RWPE1 (cell line): ENCODE measurements around the gene SNRPD2.

Experiments used
- CTCF ChIA-PET: fragments of 350-600 bp; sonication (Branson Sonifier 250); formaldehyde crosslinking; extraction: SDS; loops from one replicate; lab custom pipeline; 2021; lab: Yijun Ruan, JAX
- POLR2A ChIA-PET: fragments of 400-600 bp; formaldehyde crosslinking; extraction: SDS; loops from one replicate; lab custom pipeline; 2020; ENCODE audit warnings: antibody characterized with exemption; ENCODE audit not compliant: low non-redundant PET; lab: Yijun Ruan, JAX
- DNase-seq: peaks from one replicate; pipeline ENCODE4 v3.0.0; 2012; ENCODE audit warnings: low spot score
- H3K27ac ChIP-seq: fragments of 450-650 bp; 2 replicates; pipeline ENCODE4 v1.5.1; 2017
- CTCF ChIP-seq: fragments of 450-650 bp; conservative IDR thresholded peaks from 2 replicates; pipeline ENCODE4 v1.5.1; 2017; ENCODE audit warnings: low read depth, mild to moderate bottlenecking

The SNRPD2 gene

GRCh38 chr19:45712699-45713067, 20.9 kb upstream of the SNRPD2 start:
- no peak for TF ChIP-seq CTCF
- ChIA-PET CTCF (no interaction called here), POLR2A (no interaction called here)
- peak overlapping the region; percentile 20; the same call in 1 of the 2 replicates for H3K27ac ChIP-seq
- no peak for DNase-seq

GRCh38 chr19:45711851-45712698, 20.3 kb upstream of the SNRPD2 start:
- 0 out of 2 replicates have a peak overlapping the region, but pooled peaks have one; percentile 20 for H3K27ac ChIP-seq
- TF ChIP-seq CTCF: no peak
- no peak for DNase-seq
- ChIA-PET POLR2A (no interaction called here), CTCF (interaction anchor here (2.9 kb wide), 1 partner anchor 18 kb away, joined by 13 read pairs; no protein-coding TSS in a partner anchor)

GRCh38 chr19:45710356-45711130, 18.8 kb upstream of the SNRPD2 start:
- no peak overlapping the region for H3K27ac ChIP-seq
- DNase-seq: no peak
- ChIA-PET CTCF (interaction anchor here (2.9 kb wide), 1 partner anchor 17 kb away, joined by 13 read pairs; no protein-coding TSS in a partner anchor), POLR2A (interaction anchor here (0.6 kb wide), 2 partner anchors 23 to 360 kb away, joined by 4 to 5 read pairs; partner anchors contain the start of gene MEIOSIN)
- no peak for TF ChIP-seq CTCF

GRCh38 chr19:45705710-45706415, 14.1 kb upstream of the SNRPD2 start:
- peak overlapping the region; percentile 42 for H3K27ac ChIP-seq
- TF ChIP-seq CTCF: no peak
- no peak for DNase-seq
- CTCF ChIA-PET: interaction anchor here (3.1 to 3.4 kb wide), 2 partner anchors 12 to 14 kb away, joined by 10 to 11 read pairs; partner anchors contain the start of genes QPCTL and SNRPD2
- POLR2A ChIA-PET: no interaction called here

- POLR2A ChIA-PET: no interaction called here
- CTCF ChIA-PET: no interaction called here
- no peak for TF ChIP-seq CTCF
- H3K27ac ChIP-seq: 0 out of 2 replicates have a peak overlapping the region, but pooled peaks have one; percentile 42
- no peak for DNase-seq
These were observed 13.4 kb upstream of the SNRPD2 start for GRCh38 chr19:45705115-45705514.

- DNase-seq: no peak
- no peak for TF ChIP-seq CTCF
- CTCF ChIA-PET: no interaction called here
- POLR2A ChIA-PET: no interaction called here
- H3K27ac ChIP-seq: peak overlapping the region; percentile 27
These were observed 9.9 kb upstream of the SNRPD2 start for GRCh38 chr19:45701676-45702075.
